HG03558 (cell line): ENCODE data around the gene SMARCD1.
"Not testable (repeated sequence)": the region's sequence is repeated elsewhere in the genome, so short reads cannot be mapped to it uniquely, and the experiment has no call there.

ENCODE experiments used
- ATAC-seq: cut with Tn5 transposase; IDR thresholded peaks from one replicate; pipeline ENCODE4 v1.9.1; 2021; ENCODE audit warnings: moderate number of reproducible peaks; ENCODE audit not compliant: unreplicated experiment; ENCODE audit errors: extremely low read depth

The SMARCD1 gene

DNA sequence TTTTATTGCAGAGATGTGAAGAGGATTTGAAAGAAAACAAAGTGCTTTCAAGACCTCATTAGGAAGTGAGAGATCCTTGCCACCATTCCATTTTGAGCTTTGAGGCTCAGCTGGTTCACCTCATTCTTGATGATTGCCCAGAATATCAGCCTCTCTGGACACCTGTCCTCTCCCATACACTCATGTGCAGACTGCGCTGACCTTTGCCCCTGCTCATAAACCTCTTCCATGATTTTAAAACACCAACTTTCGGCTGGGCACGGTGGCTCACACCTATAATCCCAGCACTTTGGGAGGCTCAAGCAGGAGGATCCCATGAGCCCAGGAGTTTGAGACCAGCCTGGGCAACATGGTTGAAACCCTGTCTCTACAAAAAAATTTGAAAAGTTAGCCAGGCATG, 35.8 kb downstream of the SMARCD1 start:
- ATAC-seq, result no peak

DNA sequence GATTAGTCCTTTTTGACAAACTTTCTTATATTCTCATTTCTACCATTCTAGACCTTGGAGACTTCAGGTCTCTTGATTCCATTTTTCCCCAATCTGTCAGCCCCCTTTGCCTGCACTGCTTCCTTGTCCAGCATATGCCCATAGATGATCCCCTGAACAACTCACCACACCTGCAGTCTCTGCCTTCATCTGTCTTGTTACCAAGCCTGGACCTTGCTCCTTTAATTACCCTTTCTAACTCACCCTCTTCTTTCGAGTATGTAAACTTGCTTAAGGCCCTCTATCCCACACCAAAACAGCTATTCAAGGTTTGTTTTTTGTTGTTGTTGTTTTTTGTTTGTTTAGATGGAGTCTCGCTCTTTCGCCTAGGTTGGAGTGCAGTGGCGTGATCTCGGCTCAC, 36.5 kb downstream of the SMARCD1 start:
- no peak for ATAC-seq

DNA sequence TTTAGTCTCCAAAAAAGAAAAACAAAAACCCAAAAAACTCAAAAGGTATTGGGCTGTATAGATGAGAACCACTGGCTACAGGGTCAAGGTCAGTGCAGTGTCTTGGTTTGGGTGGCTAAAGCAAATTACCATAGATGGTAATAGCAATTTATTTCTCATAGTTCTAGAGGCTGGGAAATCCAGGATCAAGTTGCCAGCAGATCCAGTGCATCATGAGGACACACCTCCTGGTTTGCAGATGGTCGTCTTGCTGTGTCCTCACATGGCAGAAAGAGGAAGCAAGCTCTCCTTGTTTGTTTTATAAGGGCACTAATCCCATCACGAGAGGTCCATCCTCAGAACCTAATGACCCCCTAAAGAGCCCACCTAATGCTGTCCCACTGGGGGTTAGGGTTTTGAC, 38.1 kb downstream of the SMARCD1 start:
- no peak for ATAC-seq

DNA sequence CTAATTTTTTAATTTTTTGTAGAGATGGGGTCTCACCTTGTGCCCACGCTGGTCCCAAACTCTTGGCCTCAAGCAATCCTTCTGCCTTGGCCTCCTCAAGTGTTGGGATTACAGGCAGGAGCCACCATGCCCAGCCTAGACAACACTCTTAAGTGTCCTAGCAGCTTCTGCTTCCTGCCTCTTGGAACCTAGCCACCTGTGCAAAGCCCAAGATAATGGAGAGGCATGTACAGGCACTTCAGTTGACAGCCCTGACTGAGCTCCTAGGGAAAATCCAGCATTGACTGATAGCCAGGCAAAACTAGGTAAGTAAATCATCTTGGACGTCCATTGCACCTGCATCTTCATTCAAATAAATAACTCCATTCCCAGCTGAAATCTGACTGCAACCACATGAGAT, 42.4 kb downstream of the SMARCD1 start:
- no peak for ATAC-seq

DNA sequence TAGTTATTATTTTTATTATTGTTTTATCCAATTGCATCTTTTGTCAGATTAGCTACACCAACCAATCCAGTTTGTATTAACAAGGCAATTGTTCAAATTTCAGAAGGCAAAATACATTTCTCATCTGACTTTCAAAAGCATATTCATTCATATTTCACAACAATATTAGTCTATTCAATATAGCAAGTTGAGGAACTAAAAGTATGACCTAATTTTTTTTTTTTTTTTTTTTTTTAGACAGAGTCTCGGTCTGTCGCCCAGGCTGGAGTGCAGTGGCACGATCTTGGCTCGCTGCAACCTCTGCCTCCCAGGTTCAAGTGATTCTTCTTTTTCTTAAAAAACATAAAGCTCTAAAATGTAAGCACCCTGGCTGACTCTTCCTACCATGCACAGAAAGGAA, 44.1 kb downstream of the SMARCD1 start:
- no peak for ATAC-seq

DNA sequence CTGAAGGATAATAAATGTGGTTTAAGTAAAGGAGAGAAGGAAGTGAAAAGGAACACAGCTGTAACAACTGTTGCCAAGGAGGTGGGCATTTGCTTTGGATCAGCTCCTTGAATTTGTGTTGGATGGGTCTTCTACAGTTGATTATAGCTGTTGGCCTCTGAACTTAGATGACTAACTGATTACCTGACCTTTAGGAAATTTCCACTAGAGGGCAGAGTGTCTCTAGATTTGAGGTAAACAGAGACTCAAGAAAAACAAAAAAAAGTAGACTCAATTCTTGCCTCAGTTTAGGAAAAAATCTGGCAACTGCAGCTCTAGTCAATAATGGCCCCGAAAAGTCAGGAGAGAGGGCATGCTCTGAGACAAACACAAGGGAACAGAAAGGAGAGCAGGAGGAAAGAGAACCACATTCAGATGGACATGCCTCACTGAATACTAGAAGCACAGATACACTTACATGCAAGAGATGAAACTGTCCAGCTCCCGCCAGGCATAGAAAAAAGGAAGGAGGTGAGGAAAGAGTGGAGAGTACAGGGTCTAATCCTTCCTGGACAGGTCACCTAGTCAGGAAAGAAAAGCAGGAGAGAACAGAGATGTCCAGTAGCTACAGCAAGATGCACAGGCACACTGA, 47.5 kb downstream of the SMARCD1 start:
- ATAC-seq, result no peak

DNA sequence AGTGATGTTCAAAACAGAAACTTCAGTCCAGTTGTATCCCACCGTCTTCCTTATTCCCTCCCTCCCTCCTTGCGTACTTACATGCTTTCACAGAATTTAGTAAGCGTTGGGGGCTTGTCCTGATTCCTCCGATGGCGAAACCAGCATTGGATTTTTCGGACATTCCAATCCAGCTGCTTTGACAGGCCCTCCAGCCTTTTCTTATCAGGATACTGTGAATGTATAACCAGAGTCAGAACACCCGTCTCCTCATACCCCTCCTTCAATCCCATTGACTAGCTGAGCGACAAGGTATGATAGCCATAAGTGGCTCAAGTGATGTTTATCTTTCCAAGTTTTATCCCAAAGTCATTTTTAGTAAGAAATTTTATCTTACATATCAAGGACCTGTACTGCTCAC, 57.9 kb downstream of the SMARCD1 start:
- ATAC-seq, result no peak

DNA sequence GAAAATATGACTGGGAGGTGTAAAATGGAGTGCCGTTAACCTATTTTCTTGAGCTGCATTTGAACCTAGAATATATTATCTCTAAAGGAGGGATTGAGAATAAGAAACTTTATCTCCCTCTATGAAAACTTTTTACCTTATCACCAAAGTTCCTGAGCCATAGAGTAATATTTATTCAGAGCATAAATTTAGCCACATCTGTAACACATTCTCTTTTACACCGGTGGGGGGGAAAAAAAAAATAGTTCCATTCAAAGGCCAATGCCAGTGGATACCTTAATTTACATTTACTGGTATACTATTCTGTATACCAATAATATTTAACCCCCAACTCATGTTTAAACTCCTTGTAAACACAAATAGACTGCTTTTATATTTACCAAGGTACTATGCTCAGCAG, 60.3 kb downstream of the SMARCD1 start:
- ATAC-seq, result no peak

DNA sequence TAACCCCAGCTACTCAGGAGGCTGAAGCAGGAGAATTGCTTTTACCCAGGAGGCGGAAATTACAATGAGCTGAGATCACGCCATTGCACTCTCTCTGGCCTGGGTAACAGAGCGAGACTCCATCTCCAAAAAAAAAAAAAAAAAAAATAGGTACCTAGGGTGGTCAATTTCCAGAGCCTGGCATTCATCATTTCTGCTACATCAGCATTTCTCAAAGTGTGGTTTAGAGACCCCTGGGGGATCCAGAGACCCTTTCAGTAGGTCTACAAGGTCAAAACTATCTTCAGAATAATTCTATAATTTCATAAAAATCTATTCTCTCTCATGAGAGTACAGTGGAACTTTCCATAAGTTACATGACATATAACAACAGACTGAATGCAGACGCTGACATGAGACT, 62.1 kb downstream of the SMARCD1 start:
- no peak for ATAC-seq

DNA sequence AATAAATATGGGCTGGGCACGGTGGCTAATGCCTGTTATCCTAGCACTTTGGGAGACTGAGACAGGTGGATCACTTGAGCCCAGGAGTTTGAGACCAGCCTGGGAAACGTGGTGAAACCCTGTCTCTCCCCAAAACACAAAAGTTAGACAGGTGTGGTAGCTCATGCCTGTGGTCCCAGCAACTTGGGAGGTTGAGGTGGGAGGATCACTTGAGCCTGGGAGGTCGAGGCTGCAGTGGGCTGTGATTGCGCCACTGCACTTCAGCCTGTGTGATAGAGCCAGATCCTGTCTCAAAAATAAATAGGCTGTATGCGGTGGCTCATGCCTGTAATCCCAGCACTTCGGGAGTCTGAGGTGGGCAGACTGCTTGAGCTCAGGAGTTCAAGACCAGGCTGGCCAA, 62.9 kb downstream of the SMARCD1 start:
- not testable (repeated sequence) for ATAC-seq

DNA sequence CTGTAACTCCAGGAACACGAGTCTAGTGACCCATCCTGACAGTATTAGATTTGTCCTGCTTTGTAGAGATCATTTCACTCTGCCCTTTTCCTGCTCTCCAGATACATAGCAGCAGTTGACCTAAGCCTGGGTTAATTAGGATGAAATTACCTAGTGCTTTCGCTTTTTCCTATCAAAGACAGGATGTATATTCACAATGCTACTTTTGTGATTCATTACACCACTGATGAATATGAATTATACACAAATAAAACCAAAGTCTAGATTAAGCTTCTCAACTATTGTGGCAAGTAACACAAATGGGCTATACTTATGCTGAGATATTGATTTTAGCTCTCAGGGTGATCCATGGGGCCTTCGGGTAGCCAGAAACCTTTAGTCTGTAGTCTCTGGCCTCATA, 64.2 kb downstream of the SMARCD1 start:
- ATAC-seq, result no peak
